Activated CD4-positive, alpha-beta T cell treated with anti-CD3 and anti-CD28 coated beads, Interleukin-2, amount 50 U/mL, for 1 hour (primary cell): ENCODE data around the gene BAIAP3.

Experiments
- DNase-seq: peaks from one replicate; pipeline ENCODE4 v3.0.0-alpha.2; 2020

The BAIAP3 gene

DNA sequence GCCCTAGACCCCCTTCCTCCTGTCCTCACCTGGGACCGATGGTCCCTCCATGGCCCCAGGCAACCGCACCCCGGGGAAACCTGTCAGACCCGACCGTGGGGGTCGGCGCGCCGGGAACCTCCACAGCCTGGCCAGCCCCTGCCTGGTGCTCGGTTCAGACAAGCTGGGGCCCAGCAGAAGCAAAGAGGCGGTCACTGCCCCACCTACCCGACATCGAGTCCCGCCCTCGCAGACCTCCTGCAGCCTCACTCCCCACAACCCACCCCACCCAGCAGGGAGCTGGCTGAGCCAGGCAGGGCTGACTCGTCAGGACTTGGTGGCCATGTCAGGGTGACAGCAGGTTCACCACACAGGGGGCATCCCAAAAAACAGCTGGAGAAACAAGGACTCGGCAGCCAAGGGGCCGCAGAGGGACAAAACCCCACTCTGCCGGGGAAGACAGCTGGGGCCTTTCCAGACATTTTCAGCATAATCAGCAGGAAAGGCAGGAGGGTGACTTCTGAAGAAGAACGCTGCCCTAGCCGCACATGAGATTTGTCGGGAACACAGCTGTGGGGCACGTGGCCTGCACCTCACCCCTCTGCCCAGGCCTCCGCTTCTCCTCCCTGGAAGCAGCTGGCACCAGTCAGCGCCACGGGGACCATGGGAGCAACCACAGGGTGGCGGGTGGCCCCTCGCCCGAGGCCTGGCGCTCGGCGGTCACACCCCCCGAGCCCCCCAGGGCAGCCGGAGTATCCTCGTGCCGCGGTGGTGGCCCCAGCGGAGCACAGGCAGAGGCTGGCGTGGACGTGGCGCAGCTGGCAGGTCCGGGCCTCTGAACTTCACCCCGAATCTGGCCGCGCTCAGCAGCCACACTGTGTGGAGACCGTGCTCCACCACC is 41.2 kb downstream of the BAIAP3 start:
- DNase-seq = no peak

DNA sequence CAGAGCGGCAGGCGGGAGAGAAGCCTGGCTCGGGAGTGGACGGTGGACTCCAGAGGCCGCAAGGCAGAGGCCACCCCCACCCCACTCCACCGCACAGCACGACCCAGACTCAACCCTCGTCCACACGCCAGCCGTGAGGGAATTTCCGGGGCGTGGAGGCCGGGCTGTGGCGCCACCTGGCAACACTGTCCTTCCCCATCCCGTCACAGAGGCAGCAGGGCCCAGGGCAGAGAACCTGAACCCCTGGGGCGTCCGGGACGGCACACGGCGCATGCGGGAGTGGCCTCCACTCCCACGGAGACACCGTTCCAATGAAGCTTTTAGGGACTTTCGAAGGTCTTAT is 41.8 kb downstream of the BAIAP3 start:
- DNase-seq = no peak

DNA sequence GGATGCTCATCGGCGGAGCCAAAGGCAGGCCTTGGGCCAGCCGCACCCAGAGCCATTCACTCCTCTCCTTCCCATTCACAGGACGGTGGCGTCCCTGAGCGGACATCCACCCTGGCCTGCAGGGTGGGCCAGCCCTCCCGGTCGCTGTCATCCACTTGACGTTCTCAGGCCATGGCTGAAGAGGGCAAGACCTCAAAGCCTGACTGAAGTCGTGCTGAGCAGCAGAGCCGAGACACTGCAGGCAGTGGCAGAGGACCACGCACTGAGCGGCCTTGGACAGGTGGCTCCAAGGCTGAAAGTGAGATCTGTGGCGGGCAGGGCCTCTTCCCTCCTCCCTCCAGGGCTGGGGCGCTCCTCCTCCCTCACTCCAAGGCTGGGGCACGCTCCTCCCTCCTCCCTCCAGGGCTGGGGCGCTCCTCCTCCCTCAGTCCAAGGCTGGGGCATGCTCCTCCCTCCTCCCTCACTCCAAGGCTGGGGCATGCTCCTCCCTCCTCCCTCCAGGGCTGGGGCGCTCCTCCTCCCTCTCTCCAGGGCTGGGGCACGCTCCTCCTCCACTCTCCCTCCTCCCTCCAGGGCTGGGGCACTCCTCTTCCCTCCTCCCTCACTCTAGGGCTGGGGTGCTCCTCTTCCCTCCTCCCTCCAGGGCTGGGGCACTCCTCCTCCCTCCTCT is 42.4 kb downstream of the BAIAP3 start:
- DNase-seq = no peak

DNA sequence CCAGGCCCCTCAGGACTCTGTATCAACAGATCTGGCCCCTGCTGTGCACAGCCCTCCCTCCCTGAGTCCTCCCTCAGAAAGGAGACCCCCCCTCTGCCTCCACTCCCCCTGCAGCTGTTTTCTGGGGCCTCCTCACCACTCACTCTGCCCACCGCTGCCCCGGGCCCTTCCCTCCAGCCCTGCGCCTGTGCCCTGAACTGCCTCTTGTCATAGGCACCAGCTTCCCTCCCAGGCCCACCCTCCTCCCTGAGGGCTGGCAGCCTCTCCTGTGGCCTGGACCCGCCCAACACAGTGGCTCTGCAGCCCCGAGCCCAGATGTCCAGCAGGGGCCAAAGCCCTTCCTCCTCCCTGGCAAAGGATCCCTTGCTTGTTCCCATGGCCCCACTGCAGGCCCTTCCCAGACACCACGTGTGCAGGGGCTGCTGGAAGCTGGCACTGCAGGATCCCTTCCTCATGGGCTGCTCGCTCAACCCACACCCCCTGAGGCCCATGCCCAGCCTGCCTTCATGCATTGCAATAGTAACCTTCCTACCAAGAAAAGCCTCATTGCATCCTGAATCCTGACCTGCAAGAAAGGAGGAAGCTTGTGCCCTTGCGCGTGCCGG is 44.1 kb downstream of the BAIAP3 start:
- DNase-seq = no peak

DNA sequence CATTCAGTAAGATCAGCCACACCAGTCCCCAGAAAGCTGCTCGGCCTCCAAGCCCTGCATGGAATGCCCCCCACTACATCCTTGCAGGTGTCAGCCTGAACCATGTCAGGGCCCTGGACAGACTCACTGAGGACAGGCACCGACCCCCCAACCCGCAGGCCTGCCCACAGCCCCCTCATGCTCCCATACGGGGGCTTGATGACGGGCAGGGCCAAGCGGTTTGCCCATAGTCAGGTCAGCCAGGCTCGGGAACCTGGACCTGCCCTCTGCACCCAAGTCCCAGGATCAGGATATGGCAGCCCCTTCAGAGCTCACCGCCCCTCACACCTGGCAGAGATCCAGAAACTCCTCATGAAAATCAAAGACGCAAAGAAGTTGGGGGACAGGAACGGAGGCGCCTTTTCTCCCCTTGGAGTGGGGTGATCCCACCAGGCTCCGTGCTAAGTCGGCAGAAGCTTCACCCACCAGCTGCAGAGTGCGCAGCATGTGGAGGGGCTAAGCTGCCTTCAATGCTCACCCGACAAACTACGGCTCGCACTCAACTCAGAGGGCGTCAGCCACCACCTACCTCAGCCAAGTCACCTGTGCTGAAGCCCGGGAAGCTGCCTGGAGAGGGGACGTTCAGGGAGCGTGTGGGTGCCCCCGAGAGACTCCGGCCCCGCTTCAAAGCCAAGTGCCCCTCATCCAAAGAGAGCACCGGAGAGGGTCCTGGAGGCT is 44.8 kb downstream of the BAIAP3 start:
- no peak for DNase-seq

DNA sequence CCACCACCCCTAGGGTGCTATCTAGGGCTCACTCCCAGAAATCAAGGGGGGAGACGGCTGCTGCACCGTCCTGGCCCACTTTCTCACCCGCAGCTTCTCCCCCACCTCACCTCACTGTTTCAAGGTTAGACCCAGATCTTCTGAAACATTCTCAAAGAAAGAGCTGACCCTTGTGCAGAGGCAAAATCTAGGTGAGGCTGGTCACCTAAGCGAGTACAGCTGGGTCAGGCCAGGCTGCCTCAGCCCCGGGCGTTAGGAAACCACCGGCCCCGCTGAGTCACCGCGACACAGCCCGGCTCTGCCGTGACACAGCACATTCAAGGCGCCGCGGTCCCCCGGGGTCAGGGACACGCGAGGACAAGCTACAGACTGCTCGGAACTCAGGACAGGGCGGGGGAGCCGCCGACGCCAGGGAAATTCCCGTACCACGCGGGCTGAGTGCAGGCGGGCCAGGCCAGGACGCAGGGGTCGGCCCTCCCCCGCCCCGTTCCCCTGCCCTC is 45.4 kb downstream of the BAIAP3 start:
- DNase-seq = peak; percentile 41

DNA sequence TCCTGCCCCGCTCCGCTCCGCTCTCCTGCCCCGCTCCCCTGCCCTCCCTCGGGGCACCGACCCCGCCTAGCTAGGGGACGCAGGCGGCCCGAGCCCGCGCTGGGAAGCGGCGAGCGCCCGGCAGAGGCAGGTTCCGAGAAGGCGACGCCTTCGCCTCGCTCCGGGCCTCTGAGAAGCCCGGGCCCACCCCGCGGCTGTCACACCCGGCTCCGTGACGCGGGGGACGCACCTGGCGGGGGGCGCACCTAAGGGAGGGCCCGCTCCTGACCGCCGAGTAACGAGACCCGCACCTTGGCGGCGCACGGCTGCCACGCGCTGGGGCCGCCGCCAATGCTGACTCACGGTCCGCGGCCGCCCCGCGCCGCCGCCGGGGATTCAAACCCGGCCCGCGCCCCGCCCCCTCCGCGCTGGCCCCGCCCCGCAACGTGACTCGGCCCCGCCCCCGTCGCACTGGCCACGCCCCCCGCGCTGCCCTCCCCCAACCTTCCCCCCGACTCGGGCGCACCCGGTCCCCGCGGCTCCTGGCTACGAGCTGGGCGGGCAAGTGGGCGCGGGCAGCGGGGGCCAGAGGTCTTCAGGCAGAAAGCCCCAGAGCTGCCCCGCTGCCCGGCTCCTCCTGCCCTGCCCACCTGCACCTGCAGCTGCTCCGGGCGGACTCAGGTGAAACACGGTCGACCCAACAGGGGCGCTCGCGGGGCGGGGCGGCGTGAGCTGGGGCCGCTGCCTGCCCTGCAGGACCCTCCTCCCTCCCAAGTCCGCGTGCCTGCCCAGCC is 46.0 kb downstream of the BAIAP3 start:
- DNase-seq = peak; percentile 62

DNA sequence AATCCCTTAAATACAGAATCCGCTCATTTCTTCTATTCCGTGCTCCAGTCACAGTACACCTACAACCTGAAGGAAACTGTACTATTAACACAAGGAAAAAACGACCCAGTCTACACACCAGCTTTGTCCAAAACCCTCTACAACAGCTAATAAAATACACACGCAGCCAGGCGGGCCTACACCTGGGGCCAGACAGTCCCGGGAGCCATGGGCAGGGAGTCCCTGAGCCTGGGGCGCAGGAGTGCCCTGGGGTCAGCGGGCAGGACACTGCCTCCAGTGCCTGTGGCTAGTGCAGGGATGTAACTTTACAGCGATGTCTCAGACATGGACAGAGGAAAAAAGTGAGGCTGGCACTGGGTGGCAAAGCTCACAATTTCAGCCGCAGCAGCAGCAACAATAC is 46.8 kb downstream of the BAIAP3 start:
- DNase-seq = no peak

DNA sequence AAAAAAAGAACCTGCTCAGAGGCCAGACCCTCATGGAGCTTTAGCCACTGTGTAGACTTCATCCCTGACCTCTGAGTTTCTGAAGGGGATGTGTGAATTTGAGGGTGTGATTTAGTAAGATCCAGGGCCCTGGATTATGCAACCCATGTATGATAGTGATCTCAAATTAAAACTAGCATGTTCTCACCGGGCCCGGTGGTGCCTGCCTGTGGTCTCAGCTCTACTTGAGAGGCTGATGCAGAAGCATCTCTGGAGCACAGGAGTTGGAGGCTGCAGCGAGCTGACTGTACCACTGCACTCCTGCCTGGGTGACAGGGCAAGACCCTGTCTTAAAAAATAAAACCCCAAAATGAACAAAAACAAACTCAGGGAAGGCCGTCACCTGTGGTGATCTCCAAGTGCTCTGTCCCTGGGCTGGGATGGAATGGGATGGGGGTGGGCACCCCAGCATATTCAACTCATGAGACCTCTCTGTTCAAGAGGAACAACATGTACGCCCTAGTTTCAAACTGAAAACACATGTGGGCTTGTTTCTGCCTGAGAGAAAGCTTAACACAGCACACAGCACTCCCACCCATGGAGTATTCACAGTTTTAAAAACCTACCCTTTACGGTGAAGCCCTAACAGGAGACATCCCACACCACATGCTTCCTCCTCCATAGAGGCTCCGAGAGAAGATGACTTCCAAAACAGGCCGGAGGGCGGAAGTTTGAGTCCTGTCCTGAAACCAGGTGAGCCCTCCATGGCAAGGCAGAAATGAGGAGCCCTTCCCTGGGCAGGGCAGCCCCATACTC is 48.4 kb downstream of the BAIAP3 start:
- DNase-seq = no peak

DNA sequence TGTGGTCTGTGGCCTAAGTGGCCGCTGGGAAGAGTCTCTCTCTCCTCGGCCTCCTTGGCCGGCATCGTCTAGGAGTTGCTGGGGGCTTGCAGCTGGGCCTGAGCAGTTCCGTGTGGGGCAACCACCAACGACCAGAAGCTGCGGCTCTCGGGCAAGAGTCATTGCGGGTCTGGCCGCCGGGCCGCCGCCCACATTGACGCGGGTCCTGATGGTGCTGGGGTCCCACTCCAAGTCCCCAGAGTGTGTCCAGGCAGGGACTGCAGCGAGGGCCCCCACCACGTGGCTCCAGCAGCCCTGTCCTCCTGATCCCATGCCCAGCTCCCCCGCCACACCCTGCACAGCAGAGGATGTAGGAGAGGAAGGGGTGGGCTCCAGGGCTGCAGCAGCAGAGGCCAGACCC is 50.1 kb downstream of the BAIAP3 start:
- DNase-seq = no peak

DNA sequence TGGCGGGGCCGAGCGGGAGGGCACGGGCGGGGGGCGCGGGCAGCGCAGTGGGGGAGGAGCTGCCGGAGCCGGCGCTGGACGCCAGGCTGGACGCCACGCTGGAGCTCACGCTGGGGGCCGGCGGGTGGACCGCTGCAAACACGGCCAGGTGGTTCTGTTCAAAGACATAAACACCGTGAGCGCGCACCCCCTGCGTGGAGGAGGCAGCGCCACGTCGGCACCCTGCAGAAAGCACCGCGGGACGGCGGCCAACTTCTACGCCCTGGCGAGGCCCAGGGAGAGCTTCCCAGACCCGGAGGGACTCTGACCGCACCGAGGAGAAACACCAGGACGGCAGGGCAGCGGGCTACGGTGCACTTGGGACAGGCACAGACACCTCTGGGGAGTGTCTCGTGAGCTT is 51.8 kb downstream of the BAIAP3 start:
- no peak for DNase-seq

DNA sequence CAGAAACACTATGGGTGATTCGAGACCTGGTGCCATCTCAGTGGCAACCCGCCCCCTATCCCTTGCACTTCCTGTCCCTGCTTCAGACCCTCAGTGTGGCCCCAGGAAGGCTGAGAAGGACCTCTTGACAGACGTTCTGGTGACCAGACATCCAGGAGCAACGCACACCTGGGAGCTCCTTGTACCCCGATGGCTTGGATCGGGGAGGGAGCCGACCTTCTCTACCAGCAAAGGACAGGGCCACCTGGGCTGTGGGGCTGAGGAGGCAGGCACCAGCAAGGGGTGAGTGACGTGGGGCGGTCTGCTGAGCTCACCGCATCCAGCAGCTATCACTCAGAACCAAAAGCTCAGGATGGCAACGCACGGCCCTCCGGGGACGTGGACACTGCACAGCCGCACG is 53.9 kb downstream of the BAIAP3 start:
- DNase-seq = no peak

DNA sequence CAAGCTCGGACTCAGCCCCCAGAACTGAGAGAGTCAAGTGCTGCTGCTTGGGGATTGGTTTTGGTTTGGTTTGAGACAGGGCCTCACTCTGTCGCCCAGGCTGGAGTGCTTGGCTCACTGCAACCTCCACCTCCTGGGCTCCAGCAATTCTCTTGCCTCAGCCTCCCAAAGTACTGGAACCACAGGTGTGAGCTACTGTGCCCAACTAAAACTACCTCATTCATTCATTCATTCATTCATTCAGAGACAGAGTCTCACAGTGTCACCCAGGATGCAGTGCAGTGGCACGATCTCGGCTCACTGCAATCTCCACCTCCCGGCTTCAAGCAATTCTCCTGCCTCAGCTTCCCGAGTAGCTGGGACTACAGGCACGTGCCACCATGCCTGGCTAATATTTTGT is 56.3 kb downstream of the BAIAP3 start:
- DNase-seq = no peak

DNA sequence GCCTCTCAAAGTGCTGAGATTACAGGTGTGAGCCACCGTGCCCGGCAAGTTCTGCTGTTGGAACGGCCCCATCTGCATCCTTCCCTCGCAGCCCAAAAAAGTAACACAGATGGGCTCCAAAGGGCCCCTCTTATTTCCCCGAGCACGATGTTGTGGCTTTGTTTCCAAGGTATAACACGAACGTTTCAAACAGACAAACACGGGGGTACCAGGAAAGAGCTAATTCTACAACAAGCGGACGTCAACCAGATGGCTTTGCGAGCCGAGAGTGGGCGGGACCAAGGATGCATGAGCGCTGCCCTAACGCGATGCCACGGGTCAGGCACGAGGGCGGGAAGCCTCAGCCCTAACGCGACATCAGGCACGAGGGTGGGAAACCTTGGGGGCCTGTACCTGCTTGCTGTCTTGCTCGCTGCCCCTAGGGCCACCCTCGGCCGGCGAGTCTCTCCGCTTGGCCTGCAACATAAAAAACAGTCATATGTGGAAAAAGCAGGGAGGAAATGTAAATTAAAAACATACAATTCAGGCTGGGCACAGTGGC is 56.9 kb downstream of the BAIAP3 start:
- DNase-seq = no peak

DNA sequence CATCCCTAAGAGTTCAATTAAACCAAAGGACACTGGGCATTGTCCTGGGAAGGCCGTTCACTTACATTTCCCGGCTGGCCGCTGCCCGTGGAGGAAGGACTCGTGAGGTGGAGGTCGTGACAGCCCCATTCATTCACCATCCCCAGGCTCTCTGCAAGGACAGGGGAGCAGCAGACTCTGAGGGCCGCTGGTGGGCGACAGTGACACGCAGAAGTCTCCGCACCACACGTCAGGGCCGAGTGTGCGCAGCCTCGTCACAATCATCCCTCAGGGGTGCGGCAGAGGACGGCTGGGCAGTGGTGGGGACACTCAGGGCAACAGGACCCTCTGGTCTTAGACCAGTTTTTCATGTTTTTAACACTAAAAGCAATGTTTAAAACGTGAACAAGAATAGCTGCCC is 59.4 kb downstream of the BAIAP3 start:
- no peak for DNase-seq

DNA sequence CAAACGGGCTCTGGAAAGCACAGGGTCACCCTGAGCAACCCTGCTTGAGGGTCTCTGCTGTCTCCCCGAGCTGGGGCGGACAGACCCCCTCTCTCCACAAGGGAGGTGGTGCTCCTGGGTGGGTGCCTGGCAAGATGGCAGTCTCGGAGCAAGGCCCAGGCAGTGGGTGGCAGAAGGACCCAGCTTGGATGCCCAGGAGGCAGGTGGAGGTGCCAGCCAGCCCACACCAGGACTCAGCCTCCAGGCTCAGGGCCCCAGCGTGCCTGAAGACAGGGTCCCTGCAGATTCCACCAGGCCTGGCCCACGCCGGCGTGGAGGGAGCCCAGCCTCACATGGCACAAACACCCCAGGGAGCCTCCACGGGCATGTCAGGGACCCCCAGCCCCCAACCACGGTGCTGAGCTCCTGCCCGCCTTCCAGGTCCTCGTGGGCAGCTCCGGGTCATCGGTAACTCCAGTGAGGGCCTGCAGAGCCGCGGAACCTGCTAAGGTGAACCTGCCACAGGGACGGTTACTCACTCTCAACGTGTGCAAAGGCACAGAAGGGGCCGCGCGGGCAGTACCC is 60.2 kb downstream of the BAIAP3 start:
- no peak for DNase-seq

DNA sequence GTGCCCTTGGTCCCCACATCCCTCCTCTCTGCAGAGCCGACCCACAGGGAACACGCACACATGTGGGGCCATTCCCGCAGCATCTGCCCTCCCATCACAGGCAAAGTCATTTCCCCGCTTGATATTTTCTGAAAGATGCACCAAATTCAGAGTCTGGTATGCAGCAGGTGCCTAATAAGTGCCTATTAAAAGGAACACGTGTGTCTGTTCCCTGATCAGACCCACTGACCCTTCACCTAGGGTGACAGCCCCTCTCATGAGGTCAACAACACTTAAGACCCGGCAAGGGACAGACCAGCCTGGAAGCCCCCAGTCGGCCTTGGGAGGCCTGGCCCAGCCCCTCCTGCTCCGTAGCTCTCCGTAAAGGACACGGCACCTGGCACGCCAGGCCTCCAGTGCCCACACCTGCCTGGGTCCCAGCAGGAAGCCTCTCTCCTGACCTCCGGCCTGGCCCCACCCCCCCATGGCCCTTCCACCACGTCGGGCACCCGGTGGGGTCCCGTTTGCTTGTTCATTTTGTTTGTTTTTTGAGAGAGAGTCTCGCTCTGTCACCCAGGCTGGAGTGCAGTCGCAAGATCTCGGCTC is 61.0 kb downstream of the BAIAP3 start:
- no peak for DNase-seq

DNA sequence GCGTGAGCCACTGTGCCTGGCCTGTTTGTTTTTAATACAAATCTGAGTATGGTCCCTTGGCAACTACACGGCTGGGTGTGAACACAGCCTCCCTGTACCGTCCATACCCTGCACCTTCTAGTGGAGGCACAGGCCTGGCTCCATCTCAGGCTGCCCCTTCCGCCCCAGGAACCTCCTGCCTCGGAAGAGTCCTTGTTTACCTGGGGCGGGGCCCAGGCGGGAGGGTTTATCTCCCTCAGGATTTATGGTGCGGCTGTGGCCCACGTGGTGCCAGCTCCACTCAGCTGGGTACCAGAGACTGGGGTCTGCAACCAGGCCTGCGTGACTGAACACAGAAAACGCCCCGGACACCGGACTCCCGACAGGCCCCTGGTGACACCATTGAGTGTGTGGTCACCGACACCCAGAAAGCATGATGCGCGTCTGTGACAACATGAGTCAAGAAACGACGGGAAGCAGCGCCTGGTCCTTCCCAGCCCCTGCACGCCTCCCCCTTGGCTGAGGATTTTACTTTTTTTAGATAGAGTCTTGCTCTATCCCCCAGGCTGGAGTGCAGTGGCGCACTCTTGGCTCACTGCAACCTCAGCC is 62.1 kb downstream of the BAIAP3 start:
- no peak for DNase-seq

DNA sequence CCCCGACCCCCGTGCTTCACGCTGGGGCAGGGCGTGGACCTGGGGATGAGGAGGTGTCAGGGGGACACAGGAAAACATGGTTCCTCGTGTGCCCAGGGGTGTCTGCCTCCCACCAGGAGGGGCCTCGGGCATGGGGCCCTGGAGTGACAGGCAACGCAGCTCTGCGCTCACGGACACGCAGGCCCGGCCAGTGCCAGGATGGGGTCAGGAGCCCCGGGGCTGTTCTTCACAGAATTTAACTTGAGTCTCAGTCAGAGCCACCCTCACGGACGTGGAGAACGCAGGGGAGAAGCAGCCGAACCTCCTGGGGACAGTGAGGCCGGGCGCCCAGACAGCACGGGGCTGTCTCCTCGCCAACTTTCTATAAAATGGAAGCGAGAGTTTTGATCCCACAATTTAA is 64.3 kb downstream of the BAIAP3 start:
- DNase-seq = no peak

DNA sequence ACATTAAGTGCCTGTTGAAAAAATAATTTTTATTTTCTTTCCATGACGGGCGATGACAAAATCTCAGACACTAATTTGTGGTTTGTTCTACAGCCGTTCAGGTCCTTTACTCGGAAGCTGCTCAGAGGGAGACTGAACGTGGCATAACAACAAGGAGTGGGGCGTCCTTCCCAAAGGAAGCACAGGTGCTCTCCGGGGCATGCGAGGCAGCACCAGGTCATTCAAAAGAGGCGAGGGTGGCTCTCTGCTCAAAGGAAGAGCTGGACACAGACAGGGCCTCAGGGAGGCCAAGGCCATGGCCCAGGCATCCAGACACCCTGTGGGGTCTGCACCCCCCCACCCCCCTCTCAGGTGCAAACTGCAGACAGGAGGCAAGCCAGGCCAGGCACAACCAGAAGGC is 64.9 kb downstream of the BAIAP3 start:
- no peak for DNase-seq
